Endodermal cell (in vitro differentiated cells): Measurements from ENCODE around the gene DNAJC22. TPM values are rescaled to one million over a fixed set of nuclear protein-coding genes. Genes with fewer than 3 reads are reported as not detected.

Source experiments
- DNase-seq: peaks from one replicate; pipeline ENCODE4 v3.0.0-alpha.2; 2017
- H3K27ac ChIP-seq: 2 replicates; pipeline ENCODE4 v1.5.1; 2013; ENCODE audit warnings: mild to moderate bottlenecking, low read depth, low read length, moderate library complexity
- H3K27me3 ChIP-seq: 2 replicates; pipeline ENCODE4 v1.6.1; 2013; ENCODE audit warnings: mild to moderate bottlenecking, low read length, moderate library complexity; ENCODE audit not compliant: insufficient read depth, control insufficient read depth, poor library complexity, severe bottlenecking
- H3K36me3 ChIP-seq: 2 replicates; pipeline ENCODE4 v1.7.0; 2013; ENCODE audit warnings: mild to moderate bottlenecking, low read length, moderate library complexity; ENCODE audit not compliant: control insufficient read depth, insufficient read depth
- H3K4me1 ChIP-seq: one replicate; pipeline ENCODE4 v1.7.0; 2013; ENCODE audit warnings: low read length; ENCODE audit not compliant: control insufficient read depth, insufficient read depth
- H3K4me3 ChIP-seq: 2 replicates; pipeline ENCODE4 v1.5.1; 2013; ENCODE audit warnings: mild to moderate bottlenecking, low read length, moderate library complexity
- H3K9ac ChIP-seq: 2 replicates; pipeline ENCODE4 v1.6.1; 2013; ENCODE audit warnings: mild to moderate bottlenecking, low read length, moderate library complexity; ENCODE audit not compliant: poor library complexity, severe bottlenecking; ENCODE audit errors: extremely low read depth
- H3K9me3 ChIP-seq: 2 replicates; pipeline ENCODE4 v1.6.1; 2013; ENCODE audit warnings: mild to moderate bottlenecking, low read length, moderate library complexity; ENCODE audit not compliant: control insufficient read depth
- H3K27ac Mint-ChIP-seq: 2 replicates; pipeline ENCODE4 v1.8.0; 2020; ENCODE audit warnings: mixed read lengths
- H3K27me3 Mint-ChIP-seq: 2 replicates; pipeline ENCODE4 v1.8.0; 2021; ENCODE audit warnings: mild to moderate bottlenecking, mixed read lengths; ENCODE audit not compliant: insufficient read depth
- H3K36me3 Mint-ChIP-seq: 2 replicates; pipeline ENCODE4 v1.8.0; 2020; ENCODE audit warnings: low read depth, mixed read lengths
- H3K4me1 Mint-ChIP-seq: 2 replicates; pipeline ENCODE4 v1.8.0; 2020; ENCODE audit warnings: mixed read lengths
- H3K4me3 Mint-ChIP-seq: 2 replicates; pipeline ENCODE4 v1.8.0; 2020; ENCODE audit warnings: mild to moderate bottlenecking, moderate library complexity, mixed read lengths
- H3K9me3 Mint-ChIP-seq: 2 replicates; pipeline ENCODE4 v1.8.0; 2020; ENCODE audit warnings: mild to moderate bottlenecking, mixed read lengths
- WGBS, 2 experiments: methylation state at CpG; one replicate each; pipeline versions ENCODE4 v1.1.5 to v1.1.7; 2013; ENCODE audit warnings: missing lambda C conversion rate in 2 of 2, mixed read lengths in 1 of 2; ENCODE audit not compliant: insufficient coverage in 1 of 2, insufficient read length in 1 of 2; 5-methylcytosine and 5-hydroxymethylcytosine counted together
- total RNA-seq, 2 donors: library from RNA; stranded (reverse); fragmentation: NEBNext Ultra II Directional in 1 of 2; extraction: Animal tissue kit (Norgen Biotek cat#: 25700) in 1 of 2; gene quantifications; 2 replicates in 1 of 2; 3 replicates in 1 of 2; pipeline ENCODE4 v1.2.1, GENCODE V29; 2021
- TF ChIP-seq, protein P1 (sequence below): fragments of 200-600 bp; sonication (generic); conservative IDR thresholded peaks from 2 replicates; pipeline ENCODE4 v1.5.0; 2021; ENCODE audit warnings: antibody characterized with exemption, mild to moderate bottlenecking

DNAJC22 gene
- total RNA-seq, 2 donors from 2014 or later = 1.9 to 4.6 TPM

DNA sequence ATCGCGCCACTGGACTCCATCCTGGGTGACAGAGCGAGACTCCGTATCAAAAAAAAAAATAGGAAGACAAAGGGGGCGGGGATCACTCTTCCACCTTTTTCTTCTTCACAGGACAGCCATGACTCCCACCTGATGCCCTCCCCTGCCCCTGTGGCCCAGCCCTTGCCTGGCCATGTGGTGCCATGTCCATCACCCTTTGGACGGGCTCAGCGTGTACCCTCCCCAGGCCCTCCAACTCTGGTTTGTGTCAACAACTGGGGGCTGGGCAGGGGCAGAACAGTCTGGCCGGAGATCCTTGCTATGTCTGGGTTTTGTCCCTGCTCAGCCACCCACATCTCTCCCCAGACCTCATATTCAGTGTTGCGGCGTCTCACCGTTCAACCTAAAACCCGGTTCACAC is 17.9 kb upstream of the DNAJC22 start:
- H3K36me3 ChIP-seq = peaks cover 53% of the 10 kb centered on the region
- TF ChIP-seq, protein P1, sequence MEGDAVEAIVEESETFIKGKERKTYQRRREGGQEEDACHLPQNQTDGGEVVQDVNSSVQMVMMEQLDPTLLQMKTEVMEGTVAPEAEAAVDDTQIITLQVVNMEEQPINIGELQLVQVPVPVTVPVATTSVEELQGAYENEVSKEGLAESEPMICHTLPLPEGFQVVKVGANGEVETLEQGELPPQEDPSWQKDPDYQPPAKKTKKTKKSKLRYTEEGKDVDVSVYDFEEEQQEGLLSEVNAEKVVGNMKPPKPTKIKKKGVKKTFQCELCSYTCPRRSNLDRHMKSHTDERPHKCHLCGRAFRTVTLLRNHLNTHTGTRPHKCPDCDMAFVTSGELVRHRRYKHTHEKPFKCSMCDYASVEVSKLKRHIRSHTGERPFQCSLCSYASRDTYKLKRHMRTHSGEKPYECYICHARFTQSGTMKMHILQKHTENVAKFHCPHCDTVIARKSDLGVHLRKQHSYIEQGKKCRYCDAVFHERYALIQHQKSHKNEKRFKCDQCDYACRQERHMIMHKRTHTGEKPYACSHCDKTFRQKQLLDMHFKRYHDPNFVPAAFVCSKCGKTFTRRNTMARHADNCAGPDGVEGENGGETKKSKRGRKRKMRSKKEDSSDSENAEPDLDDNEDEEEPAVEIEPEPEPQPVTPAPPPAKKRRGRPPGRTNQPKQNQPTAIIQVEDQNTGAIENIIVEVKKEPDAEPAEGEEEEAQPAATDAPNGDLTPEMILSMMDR = no peak
- Mint-ChIP-seq H3K4me1 (no peaks in the 10 kb centered on the region), H3K4me3 (no peak overlapping the region), H3K9me3 (no peaks in the 10 kb centered on the region), H3K27me3 (peaks cover 14% of the 10 kb centered on the region), H3K36me3 (peaks cover 30% of the 10 kb centered on the region), H3K27ac (no peak overlapping the region)
- peaks cover 27% of the 10 kb centered on the region for H3K27me3 ChIP-seq
- no peak overlapping the region for H3K9ac ChIP-seq
- peaks cover 1% of the 10 kb centered on the region for H3K4me1 ChIP-seq
- no peak overlapping the region for H3K27ac ChIP-seq
- WGBS, 2 experiments = 93 to 100% methylated on average over 3 to 12 of the region's 12 CpGs
- H3K4me3 ChIP-seq = no peak overlapping the region
- DNase-seq = no peak
- H3K9me3 ChIP-seq = no peaks in the 10 kb centered on the region

DNA sequence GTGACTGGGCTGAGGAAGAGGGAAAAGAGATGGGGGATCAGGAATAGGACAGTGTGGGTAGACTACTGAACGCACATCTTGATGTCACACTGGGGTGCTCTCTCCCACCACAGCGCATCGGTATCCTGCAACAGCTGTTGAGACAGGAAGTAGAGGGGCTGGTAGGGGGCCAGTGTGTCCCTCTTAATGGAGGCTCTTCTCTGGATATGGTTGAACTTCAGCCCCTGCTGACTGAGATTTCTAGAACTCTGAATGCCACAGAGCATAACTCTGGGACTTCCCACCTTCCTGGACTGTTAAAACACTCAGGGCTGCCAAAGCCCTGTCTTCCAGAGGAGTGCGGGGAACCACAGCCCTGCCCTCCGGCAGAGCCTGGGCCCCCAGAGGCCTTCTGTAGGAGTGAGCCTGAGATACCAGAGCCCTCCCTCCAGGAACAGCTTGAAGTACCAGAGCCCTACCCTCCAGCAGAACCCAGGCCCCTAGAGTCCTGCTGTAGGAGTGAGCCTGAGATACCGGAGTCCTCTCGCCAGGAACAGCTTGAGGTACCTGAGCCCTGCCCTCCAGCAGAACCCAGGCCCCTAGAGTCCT is 16.6 kb upstream of the DNAJC22 start:
- Mint-ChIP-seq H3K4me1 (no peaks in the 10 kb centered on the region), H3K27ac (no peak overlapping the region), H3K4me3 (no peak overlapping the region), H3K36me3 (peaks cover 26% of the 10 kb centered on the region), H3K9me3 (no peaks in the 10 kb centered on the region), H3K27me3 (peaks cover 26% of the 10 kb centered on the region)
- TF ChIP-seq, protein P1 = no peak
- Histone ChIP-seq H3K27me3 (peaks cover 40% of the 10 kb centered on the region), H3K4me3 (no peak overlapping the region), H3K36me3 (peaks cover 53% of the 10 kb centered on the region), H3K9ac (no peak overlapping the region), H3K27ac (no peak overlapping the region), H3K9me3 (no peaks in the 10 kb centered on the region), H3K4me1 (no peaks in the 10 kb centered on the region)
- no peak for DNase-seq
- 94 to 100% methylated on average over 7 of the region's 7 CpGs for whole genome bisulfite sequencing, 2 experiments

DNA sequence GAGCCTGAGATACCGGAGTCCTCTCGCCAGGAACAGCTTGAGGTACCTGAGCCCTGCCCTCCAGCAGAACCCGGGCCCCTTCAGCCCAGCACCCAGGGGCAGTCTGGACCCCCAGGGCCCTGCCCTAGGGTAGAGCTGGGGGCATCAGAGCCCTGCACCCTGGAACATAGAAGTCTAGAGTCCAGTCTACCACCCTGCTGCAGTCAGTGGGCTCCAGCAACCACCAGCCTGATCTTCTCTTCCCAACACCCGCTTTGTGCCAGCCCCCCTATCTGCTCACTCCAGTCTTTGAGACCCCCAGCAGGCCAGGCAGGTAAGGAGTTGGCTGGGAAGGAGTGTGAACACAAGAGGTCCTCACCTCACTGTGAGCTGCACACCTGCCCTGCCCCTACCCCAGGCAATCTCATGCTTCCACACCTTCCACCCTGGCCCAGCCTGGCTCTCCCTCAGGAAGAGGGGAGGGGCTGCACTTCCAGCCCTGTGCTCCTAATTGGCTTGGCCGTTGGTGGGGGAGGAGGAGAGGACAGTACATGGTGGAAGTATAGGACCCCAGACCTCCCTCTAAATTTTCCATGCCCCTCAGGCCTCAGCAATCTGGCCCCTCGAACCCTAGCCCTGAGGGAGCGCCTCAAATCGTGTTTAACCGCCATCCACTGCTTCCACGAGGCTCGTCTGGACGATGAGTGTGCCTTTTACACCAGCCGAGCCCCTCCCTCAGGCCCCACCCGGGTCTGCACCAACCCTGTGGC is 15.9 kb upstream of the DNAJC22 start:
- H3K4me1 Mint-ChIP-seq = no peaks in the 10 kb centered on the region
- peaks cover 47% of the 10 kb centered on the region for H3K27me3 ChIP-seq
- WGBS, 2 experiments = 76 to 94% methylated on average over 9 to 13 of the region's 14 CpGs
- H3K9me3 ChIP-seq = no peaks in the 10 kb centered on the region
- H3K27me3 Mint-ChIP-seq = peaks cover 33% of the 10 kb centered on the region
- H3K9ac ChIP-seq = no peak overlapping the region
- DNase-seq = peak; percentile 59
- H3K36me3 ChIP-seq = peaks cover 47% of the 10 kb centered on the region
- no peaks in the 10 kb centered on the region for H3K4me1 ChIP-seq
- no peak overlapping the region for H3K4me3 ChIP-seq
- H3K36me3 Mint-ChIP-seq = peaks cover 25% of the 10 kb centered on the region
- no peak overlapping the region for H3K27ac Mint-ChIP-seq
- TF ChIP-seq, protein P1 = no peak
- no peak overlapping the region for H3K4me3 Mint-ChIP-seq
- H3K9me3 Mint-ChIP-seq = no peaks in the 10 kb centered on the region
- no peak overlapping the region for H3K27ac ChIP-seq
